Mesenchymal stem cell (in vitro differentiated cells and primary cell): Measurements from ENCODE around the gene PKMYT1.
"Not testable (repeated sequence)": the region's sequence is repeated elsewhere in the genome, so short reads cannot be mapped to it uniquely, and the experiment has no call there.

Experiments used
- DNase-seq: peaks from one replicate; pipeline ENCODE4 v3.0.0-alpha.2; 2013
- H2AFZ ChIP-seq: one replicate; pipeline ENCODE4 v1.6.1; 2013; ENCODE audit warnings: low read depth, mild to moderate bottlenecking, control low read depth, inconsistent platforms, low read length, moderate library complexity
- H2AK5ac ChIP-seq: 2 replicates; pipeline ENCODE4 v1.6.1; 2013; ENCODE audit warnings: low read length, moderate library complexity, mild to moderate bottlenecking, inconsistent platforms; ENCODE audit not compliant: severe bottlenecking
- H2BK120ac ChIP-seq: one replicate; pipeline ENCODE4 v1.6.1; 2013; ENCODE audit warnings: low read depth, mild to moderate bottlenecking, inconsistent platforms, low read length, moderate library complexity
- H2BK12ac ChIP-seq, 2 experiments: one replicate each; pipeline ENCODE4 v1.6.1; 2013; ENCODE audit warnings: inconsistent platforms in 2 of 2, low read length in 2 of 2, mild to moderate bottlenecking in 2 of 2, moderate library complexity in 2 of 2, control low read depth in 1 of 2
- H2BK15ac ChIP-seq: one replicate; pipeline ENCODE4 v1.6.1; 2013; ENCODE audit warnings: mild to moderate bottlenecking, low read depth, inconsistent platforms; ENCODE audit not compliant: poor library complexity, severe bottlenecking
- H2BK5ac ChIP-seq: 2 replicates; pipeline ENCODE4 v1.6.1; 2013; ENCODE audit warnings: low read depth, mild to moderate bottlenecking, low read length, control low read depth, inconsistent platforms; ENCODE audit not compliant: poor library complexity, severe bottlenecking
- H3K14ac ChIP-seq, 2 experiments: one replicate each; pipeline ENCODE4 v1.6.1; 2013; ENCODE audit warnings: inconsistent platforms in 2 of 2, low read length in 2 of 2, control low read depth in 1 of 2, mild to moderate bottlenecking in 1 of 2, moderate library complexity in 1 of 2
- H3K18ac ChIP-seq, 2 experiments: one replicate each; pipeline ENCODE4 v1.6.1; 2013; ENCODE audit warnings: inconsistent platforms in 2 of 2, low read length in 2 of 2, control low read depth in 1 of 2, low read depth in 1 of 2, mild to moderate bottlenecking in 1 of 2
- H3K23ac ChIP-seq, 2 experiments: one replicate each; pipeline ENCODE4 v1.6.1; 2013; ENCODE audit warnings: inconsistent platforms in 2 of 2, low read length in 2 of 2, mild to moderate bottlenecking in 2 of 2, moderate library complexity in 2 of 2, control low read depth in 1 of 2
- H3K27ac ChIP-seq: 2 replicates; pipeline ENCODE4 v1.5.1; 2013; ENCODE audit warnings: mild to moderate bottlenecking, moderate library complexity, low read length, control low read depth, inconsistent platforms; ENCODE audit not compliant: poor library complexity, severe bottlenecking
- H3K27me3 ChIP-seq, 2 experiments: 2 replicates each; pipeline versions ENCODE4 v1.6.1 to v1.7.0; 2013; ENCODE audit warnings: low read length in 2 of 2, mild to moderate bottlenecking in 2 of 2, moderate library complexity in 2 of 2, control low read depth in 1 of 2, inconsistent platforms in 1 of 2; ENCODE audit not compliant: control insufficient read depth in 1 of 2, insufficient read depth in 1 of 2
- H3K36me3 ChIP-seq, 2 experiments: 2 replicates each; pipeline versions ENCODE4 v1.6.1 to v1.7.0; 2013; ENCODE audit warnings: low read length in 2 of 2, control low read depth in 1 of 2, inconsistent platforms in 1 of 2, low read depth in 1 of 2, mild to moderate bottlenecking in 1 of 2; ENCODE audit not compliant: insufficient read depth in 2 of 2, control insufficient read depth in 1 of 2
- H3K4ac ChIP-seq, 2 experiments: one replicate each; pipeline ENCODE4 v1.6.1; 2013; ENCODE audit warnings: inconsistent platforms in 2 of 2, low read length in 2 of 2, mild to moderate bottlenecking in 2 of 2, moderate library complexity in 2 of 2, control low read depth in 1 of 2, low read depth in 1 of 2
- H3K4me1 ChIP-seq: 2 replicates; pipeline ENCODE4 v1.6.1; 2013; ENCODE audit warnings: low read depth, low read length, control low read depth; ENCODE audit not compliant: control insufficient read depth, insufficient read depth
- H3K4me2 ChIP-seq: 2 replicates; pipeline ENCODE4 v1.6.1; 2013; ENCODE audit warnings: low read length, mild to moderate bottlenecking, inconsistent platforms; ENCODE audit not compliant: poor library complexity, severe bottlenecking
- H3K4me3 ChIP-seq, 2 experiments: 2 replicates each; pipeline versions ENCODE4 v1.5.1 to v1.7.0; 2013; ENCODE audit warnings: low read length in 2 of 2, mild to moderate bottlenecking in 2 of 2, control low read depth in 1 of 2, low read depth in 1 of 2; ENCODE audit not compliant: insufficient read depth in 1 of 2
- H3K79me1 ChIP-seq: replicated peaks from 2 replicates; pipeline ENCODE4 v1.6.1; 2013; ENCODE audit warnings: mild to moderate bottlenecking, control low read depth, low read length, inconsistent platforms; ENCODE audit not compliant: poor library complexity, severe bottlenecking
- H3K9ac ChIP-seq: 2 replicates; pipeline ENCODE4 v1.7.0; 2013; ENCODE audit warnings: mild to moderate bottlenecking, low read length, moderate library complexity
- H3K9me3 ChIP-seq: 2 replicates; pipeline ENCODE4 v1.7.0; 2013; ENCODE audit warnings: mild to moderate bottlenecking, low read length; ENCODE audit not compliant: control insufficient read depth
- H4K8ac ChIP-seq: one replicate; pipeline ENCODE4 v1.6.1; 2013; ENCODE audit warnings: inconsistent platforms, mild to moderate bottlenecking, low read length, moderate library complexity
- H4K91ac ChIP-seq: one replicate; pipeline ENCODE4 v1.6.1; 2013; ENCODE audit warnings: mild to moderate bottlenecking, low read length, inconsistent platforms
- WGBS: methylation state at CpG from one replicate; pipeline ENCODE4 v1.1.7; 2013; ENCODE audit warnings: mixed read lengths; 5-methylcytosine and 5-hydroxymethylcytosine counted together

The PKMYT1 gene

DNA sequence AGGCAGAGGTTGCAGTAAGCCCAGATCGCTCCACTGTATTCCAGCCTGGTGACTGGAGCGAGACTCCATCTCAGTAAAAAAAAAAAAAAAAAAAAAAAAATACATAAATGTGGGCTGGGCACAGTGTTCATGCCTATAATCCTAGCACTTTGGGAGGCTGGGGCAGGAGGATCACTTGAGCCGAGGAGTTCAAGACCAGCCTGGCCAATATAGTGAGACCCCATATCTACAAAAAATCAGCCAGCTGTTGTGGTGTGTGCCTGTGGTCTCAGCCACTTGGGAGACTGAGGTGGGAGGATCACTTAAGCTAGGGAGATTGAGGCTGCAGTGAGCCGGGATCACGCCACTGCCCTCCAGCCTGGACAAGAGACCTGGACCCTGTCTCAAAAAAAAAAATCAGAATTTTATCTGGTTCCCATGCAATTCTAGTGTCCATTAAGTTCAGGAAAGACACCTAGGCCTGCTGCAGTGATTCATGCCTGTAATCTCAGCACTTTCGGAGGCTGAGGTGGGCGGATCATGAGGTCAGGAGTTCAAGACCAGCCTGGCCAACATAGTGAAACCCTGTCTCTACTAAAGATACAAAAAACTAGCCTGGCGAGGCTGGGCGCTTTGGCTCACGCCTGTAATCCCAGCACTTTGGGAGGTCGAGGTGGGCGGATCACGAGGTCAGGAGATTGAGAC, 48.9 kb downstream of the PKMYT1 start:
- not testable (repeated sequence) for H2AK5ac ChIP-seq, H3K27me3 ChIP-seq, H2BK120ac ChIP-seq, H3K18ac ChIP-seq, H3K23ac ChIP-seq, H3K4me3 ChIP-seq, H3K27ac ChIP-seq, H3K4me2 ChIP-seq, H4K8ac ChIP-seq, H2BK12ac ChIP-seq, H3K9ac ChIP-seq, H3K14ac ChIP-seq, H3K4ac ChIP-seq, H2BK15ac ChIP-seq, H4K91ac ChIP-seq, H3K9me3 ChIP-seq, DNase-seq, H2BK5ac ChIP-seq, H2AFZ ChIP-seq
- peaks cover 21% of the 10 kb centered on the region for H3K79me1 ChIP-seq
- 92% methylated on average over 11 of the region's 13 CpGs for WGBS
- peaks cover 54 to 62% of the 10 kb centered on the region in 2 experiments for H3K36me3 ChIP-seq
- peaks cover 16% of the 10 kb centered on the region for H3K4me1 ChIP-seq

DNA sequence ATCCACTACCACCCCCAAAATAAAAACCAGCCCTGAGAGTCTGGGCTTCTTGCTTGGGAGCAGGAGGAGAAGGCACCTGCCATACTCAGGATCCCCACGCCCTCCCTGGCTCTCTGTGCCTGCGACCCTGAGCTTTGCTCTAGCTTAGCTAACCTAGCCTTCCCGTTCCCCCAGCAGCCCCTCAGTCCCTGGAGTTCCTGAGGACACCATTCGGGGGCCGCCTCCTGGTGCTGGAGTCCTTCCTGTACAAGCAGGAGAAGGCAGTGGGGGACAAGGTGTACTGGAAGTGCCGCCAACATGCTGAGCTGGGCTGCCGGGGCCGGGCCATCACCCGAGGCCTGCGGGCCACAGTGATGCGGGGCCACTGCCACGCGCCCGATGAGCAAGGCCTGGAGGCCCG, 50.0 kb downstream of the PKMYT1 start:
- WGBS: 97% methylated on average over 13 of the region's 15 CpGs
- Histone ChIP-seq H3K4me3 (no peak overlapping the region), H2BK5ac (no peak overlapping the region), H2AFZ (no peak overlapping the region), H3K27ac (no peak overlapping the region), H3K27me3 (no peaks in the 10 kb centered on the region), H2BK120ac (no peak overlapping the region), H3K23ac (no peak overlapping the region), H3K4ac (no peak overlapping the region), H3K9me3 (no peaks in the 10 kb centered on the region), H3K14ac (no peak overlapping the region), H3K18ac (no peak overlapping the region), H3K4me2 (no peak overlapping the region), H3K79me1 (peaks cover 20% of the 10 kb centered on the region), H4K8ac (no peak overlapping the region), H4K91ac (no peak overlapping the region), H3K9ac (no peak overlapping the region), H3K4me1 (peaks cover 16% of the 10 kb centered on the region), H3K36me3 (peaks cover 45 to 57% of the 10 kb centered on the region in 2 experiments), H2AK5ac (no peak overlapping the region), H2BK15ac (no peak overlapping the region), H2BK12ac (no peak overlapping the region)
- DNase-seq: no peak

DNA sequence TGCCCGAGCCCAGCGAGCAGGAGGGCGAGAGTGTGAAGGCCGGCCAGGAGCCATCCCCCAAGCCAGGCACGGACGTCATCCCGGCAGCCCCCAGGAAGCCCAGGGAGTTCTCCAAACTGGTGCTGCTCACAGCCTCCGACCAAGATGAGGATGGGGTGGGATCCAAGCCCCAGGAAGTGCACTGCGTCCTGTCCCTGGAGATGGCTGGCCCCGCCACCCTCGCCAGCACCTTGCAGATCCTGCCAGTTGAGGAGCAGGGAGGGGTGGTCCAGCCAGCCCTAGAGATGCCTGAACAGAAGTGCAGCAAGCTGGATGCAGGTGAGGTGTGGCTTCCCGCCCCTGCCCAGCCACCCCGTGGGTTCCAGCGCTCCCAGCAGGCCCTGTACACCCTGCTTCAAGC, 50.6 kb downstream of the PKMYT1 start:
- Histone ChIP-seq H4K8ac (no peak overlapping the region), H3K79me1 (peaks cover 22% of the 10 kb centered on the region), H2BK120ac (no peak overlapping the region), H3K23ac (no peak overlapping the region), H3K9me3 (no peaks in the 10 kb centered on the region), H3K9ac (no peak overlapping the region), H3K4me2 (no peak overlapping the region), H2AFZ (no peak overlapping the region), H3K4me3 (no peak overlapping the region), H3K4me1 (peaks cover 16% of the 10 kb centered on the region), H3K18ac (no peak overlapping the region), H2BK12ac (no peak overlapping the region), H3K27ac (no peak overlapping the region), H3K36me3 (peaks cover 44 to 59% of the 10 kb centered on the region in 2 experiments), H3K4ac (no peak overlapping the region), H2BK15ac (no peak overlapping the region), H4K91ac (no peak overlapping the region), H2BK5ac (no peak overlapping the region), H3K27me3 (no peaks in the 10 kb centered on the region), H3K14ac (no peak overlapping the region), H2AK5ac (no peak overlapping the region)
- 95% methylated on average over 14 of the region's 14 CpGs for WGBS
- no peak for DNase-seq

- Histone ChIP-seq H3K4me3 (no peak overlapping the region), H3K14ac (no peak overlapping the region), H3K36me3 (peaks cover 40 to 57% of the 10 kb centered on the region in 2 experiments), H2BK15ac (no peak overlapping the region), H2AFZ (no peak overlapping the region), H3K79me1 (peaks cover 21% of the 10 kb centered on the region), H3K27ac (no peak overlapping the region), H2BK5ac (no peak overlapping the region), H2AK5ac (peak overlapping the region; percentile 5), H4K91ac (no peak overlapping the region), H2BK120ac (no peak overlapping the region), H3K9ac (no peak overlapping the region), H3K9me3 (no peaks in the 10 kb centered on the region), H2BK12ac (no peak overlapping the region), H3K23ac (no peak overlapping the region), H3K4me2 (peak overlapping the region; percentile 14), H3K18ac (no peak overlapping the region), H3K4me1 (peaks cover 18% of the 10 kb centered on the region), H3K27me3 (no peaks in the 10 kb centered on the region), H4K8ac (no peak overlapping the region), H3K4ac (no peak overlapping the region)
- DNase-seq: no peak
- 93% methylated on average over 11 of the region's 11 CpGs for WGBS
Observed at GRCh38 chr16:2928796-2929195, 51.5 kb downstream of the PKMYT1 start.
